T-helper 1 cell treated with Interleukin-12 subunit alpha and Interleukin-12 subunit beta and Interleukin-4 antibody, amounts not matched to agents 30 μg/mL and 1 μg/mL, for 36 hours (primary cell): ENCODE data around the gene MACROD1.

Experiments used
- H3K27ac Mint-ChIP-seq: one replicate; pipeline ENCODE4 v1.8.0; 2021; ENCODE audit warnings: mild to moderate bottlenecking, mixed read lengths
- H3K27me3 Mint-ChIP-seq: one replicate; pipeline ENCODE4 v1.8.0; 2021; ENCODE audit warnings: low read depth, mixed read lengths
- H3K36me3 Mint-ChIP-seq: one replicate; pipeline ENCODE4 v1.8.0; 2021; ENCODE audit warnings: low read depth, mixed read lengths
- H3K4me1 Mint-ChIP-seq: one replicate; pipeline ENCODE4 v1.8.0; 2021; ENCODE audit warnings: low read depth, mixed read lengths
- H3K4me3 Mint-ChIP-seq: one replicate; pipeline ENCODE4 v1.8.0; 2021; ENCODE audit warnings: mild to moderate bottlenecking, moderate library complexity, mixed read lengths
- H3K9me3 Mint-ChIP-seq: one replicate; pipeline ENCODE4 v1.8.0; 2021; ENCODE audit warnings: mixed read lengths

MACROD1 gene

GRCh38 chr11:64104632-64105031, 61.3 kb downstream of the MACROD1 start:
- Mint-ChIP-seq H3K27ac (no peak overlapping the region), H3K36me3 (no peaks in the 10 kb centered on the region), H3K9me3 (no peaks in the 10 kb centered on the region), H3K4me3 (no peak overlapping the region), H3K4me1 (no peaks in the 10 kb centered on the region), H3K27me3 (no peaks in the 10 kb centered on the region)

GRCh38 chr11:64103277-64103985, 62.5 kb downstream of the MACROD1 start:
- Mint-ChIP-seq H3K4me3 (no peak overlapping the region), H3K36me3 (no peaks in the 10 kb centered on the region), H3K27ac (no peak overlapping the region), H3K4me1 (no peaks in the 10 kb centered on the region), H3K27me3 (no peaks in the 10 kb centered on the region), H3K9me3 (no peaks in the 10 kb centered on the region)

- no peak overlapping the region for H3K4me3 Mint-ChIP-seq
- no peaks in the 10 kb centered on the region for H3K27me3 Mint-ChIP-seq
- no peaks in the 10 kb centered on the region for H3K4me1 Mint-ChIP-seq
- H3K36me3 Mint-ChIP-seq, result no peaks in the 10 kb centered on the region
- H3K27ac Mint-ChIP-seq, result no peak overlapping the region
- H3K9me3 Mint-ChIP-seq, result no peaks in the 10 kb centered on the region
These were observed 63.7 kb downstream of the MACROD1 start for GRCh38 chr11:64102005-64102738.

GRCh38 chr11:64101461-64101860, 64.5 kb downstream of the MACROD1 start:
- Mint-ChIP-seq H3K4me1 (no peaks in the 10 kb centered on the region), H3K27ac (no peak overlapping the region), H3K4me3 (no peak overlapping the region), H3K9me3 (no peaks in the 10 kb centered on the region), H3K27me3 (no peaks in the 10 kb centered on the region), H3K36me3 (no peaks in the 10 kb centered on the region)

GRCh38 chr11:64100782-64101353, 65.0 kb downstream of the MACROD1 start:
- Mint-ChIP-seq H3K27me3 (no peaks in the 10 kb centered on the region), H3K9me3 (no peaks in the 10 kb centered on the region), H3K4me3 (no peak overlapping the region), H3K4me1 (no peaks in the 10 kb centered on the region), H3K27ac (no peak overlapping the region), H3K36me3 (no peaks in the 10 kb centered on the region)

- Mint-ChIP-seq H3K4me1 (no peaks in the 10 kb centered on the region), H3K4me3 (no peak overlapping the region), H3K27ac (no peak overlapping the region), H3K9me3 (no peaks in the 10 kb centered on the region), H3K36me3 (no peaks in the 10 kb centered on the region), H3K27me3 (no peaks in the 10 kb centered on the region)
These were observed 65.6 kb downstream of the MACROD1 start for GRCh38 chr11:64100360-64100759.

- no peaks in the 10 kb centered on the region for H3K4me1 Mint-ChIP-seq
- H3K9me3 Mint-ChIP-seq, result no peaks in the 10 kb centered on the region
- H3K27ac Mint-ChIP-seq, result no peak overlapping the region
- H3K27me3 Mint-ChIP-seq, result no peaks in the 10 kb centered on the region
- no peaks in the 10 kb centered on the region for H3K36me3 Mint-ChIP-seq
- H3K4me3 Mint-ChIP-seq, result no peak overlapping the region
These were observed 66.5 kb downstream of the MACROD1 start for GRCh38 chr11:64099436-64099835.

- no peaks in the 10 kb centered on the region for H3K27me3 Mint-ChIP-seq
- no peaks in the 10 kb centered on the region for H3K4me1 Mint-ChIP-seq
- H3K27ac Mint-ChIP-seq, result no peak overlapping the region
- H3K9me3 Mint-ChIP-seq, result no peaks in the 10 kb centered on the region
- H3K36me3 Mint-ChIP-seq, result no peaks in the 10 kb centered on the region
- no peak overlapping the region for H3K4me3 Mint-ChIP-seq
These were observed 67.5 kb downstream of the MACROD1 start for GRCh38 chr11:64098318-64098831.

- H3K27me3 Mint-ChIP-seq, result no peaks in the 10 kb centered on the region
- H3K27ac Mint-ChIP-seq, result no peak overlapping the region
- no peaks in the 10 kb centered on the region for H3K36me3 Mint-ChIP-seq
- no peaks in the 10 kb centered on the region for H3K9me3 Mint-ChIP-seq
- H3K4me3 Mint-ChIP-seq, result no peak overlapping the region
- H3K4me1 Mint-ChIP-seq, result no peaks in the 10 kb centered on the region
These were observed 68.2 kb downstream of the MACROD1 start for GRCh38 chr11:64097468-64098317.

GRCh38 chr11:64096835-64097234, 69.1 kb downstream of the MACROD1 start:
- no peaks in the 10 kb centered on the region for H3K9me3 Mint-ChIP-seq

GRCh38 chr11:64095949-64096348, 70.0 kb downstream of the MACROD1 start:
- Mint-ChIP-seq H3K4me1 (no peaks in the 10 kb centered on the region), H3K9me3 (no peaks in the 10 kb centered on the region), H3K27me3 (no peaks in the 10 kb centered on the region), H3K36me3 (no peaks in the 10 kb centered on the region), H3K27ac (no peak overlapping the region), H3K4me3 (no peak overlapping the region)

More at GRCh38 chr11:64096835-64097234, 69.1 kb downstream of the MACROD1 start:
- H3K4me3 Mint-ChIP-seq, result no peak overlapping the region
- no peaks in the 10 kb centered on the region for H3K27me3 Mint-ChIP-seq
- no peaks in the 10 kb centered on the region for H3K4me1 Mint-ChIP-seq
- no peaks in the 10 kb centered on the region for H3K36me3 Mint-ChIP-seq
- H3K27ac Mint-ChIP-seq, result no peak overlapping the region

GRCh38 chr11:64095273-64095817, 70.6 kb downstream of the MACROD1 start:
- Mint-ChIP-seq H3K27ac (no peak overlapping the region), H3K27me3 (no peaks in the 10 kb centered on the region), H3K36me3 (no peaks in the 10 kb centered on the region), H3K4me3 (no peak overlapping the region), H3K4me1 (no peaks in the 10 kb centered on the region), H3K9me3 (no peaks in the 10 kb centered on the region)

- H3K27ac Mint-ChIP-seq, result no peak overlapping the region
- no peaks in the 10 kb centered on the region for H3K9me3 Mint-ChIP-seq
- H3K4me1 Mint-ChIP-seq, result no peaks in the 10 kb centered on the region
- H3K36me3 Mint-ChIP-seq, result no peaks in the 10 kb centered on the region
- no peaks in the 10 kb centered on the region for H3K27me3 Mint-ChIP-seq
- no peak overlapping the region for H3K4me3 Mint-ChIP-seq
These were observed 71.3 kb downstream of the MACROD1 start for GRCh38 chr11:64094463-64095260.
